Measurements from ENCODE around the gene SDK2. TPM values are rescaled to one million over a fixed set of nuclear protein-coding genes. Genes with fewer than 3 reads are reported as not detected.

The SDK2 gene
- polyA plus RNA-seq, 1 of the 3 experiments (the other 2 are of a cell fraction), result 0.02 TPM

DNA sequence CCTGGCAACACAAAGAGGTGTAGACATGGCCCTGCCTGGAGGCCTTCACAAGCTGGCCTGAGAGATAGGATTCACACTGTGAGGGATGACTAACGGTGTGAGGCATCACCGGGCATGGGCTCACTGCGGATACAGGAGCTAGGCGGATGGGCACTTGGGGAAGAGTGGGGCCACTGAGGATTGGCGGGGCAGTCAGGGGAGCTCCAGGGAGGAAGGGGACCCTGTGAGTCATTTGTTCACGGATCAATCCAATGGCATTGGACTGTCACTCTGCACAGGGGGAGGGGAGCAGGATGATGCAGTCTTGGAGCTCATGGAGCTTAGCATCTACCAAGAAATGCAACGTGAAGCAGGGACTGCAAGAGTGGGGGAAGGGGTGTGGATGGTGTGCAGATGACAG, 117.3 kb downstream of the SDK2 start:
- no peak overlapping the region for H3K4me2 ChIP-seq
- peaks cover 0 to 15% of the 10 kb centered on the region in 2 experiments; a peak in 1 of 4 replicates for H3K4me1 ChIP-seq (ENCODE audit: control insufficient read depth in 1 of 2, insufficient read depth in 2 of 2, low read depth in 1 of 2, low read length in 1 of 2)
- H4K20me1 ChIP-seq (ENCODE audit: insufficient read depth), result no peaks in the 10 kb centered on the region
- TF ChIP-seq FOXJ3 (CRISPR knock-in tag; IDR thresholded peaks at IDR 0.05) (no peak), CHD2 (IDR thresholded peaks at IDR 0.05; ENCODE audit: low read length, partially characterized antibody) (no peak), JUND (IDR thresholded peaks at IDR 0.05) (no peak), RCOR1 (IDR thresholded peaks at IDR 0.05; ENCODE audit: low read length) (no peak), FOXM1 (IDR thresholded peaks at IDR 0.05; ENCODE audit: low read depth) (no peak)
- TF ChIP-seq, protein P1, sequence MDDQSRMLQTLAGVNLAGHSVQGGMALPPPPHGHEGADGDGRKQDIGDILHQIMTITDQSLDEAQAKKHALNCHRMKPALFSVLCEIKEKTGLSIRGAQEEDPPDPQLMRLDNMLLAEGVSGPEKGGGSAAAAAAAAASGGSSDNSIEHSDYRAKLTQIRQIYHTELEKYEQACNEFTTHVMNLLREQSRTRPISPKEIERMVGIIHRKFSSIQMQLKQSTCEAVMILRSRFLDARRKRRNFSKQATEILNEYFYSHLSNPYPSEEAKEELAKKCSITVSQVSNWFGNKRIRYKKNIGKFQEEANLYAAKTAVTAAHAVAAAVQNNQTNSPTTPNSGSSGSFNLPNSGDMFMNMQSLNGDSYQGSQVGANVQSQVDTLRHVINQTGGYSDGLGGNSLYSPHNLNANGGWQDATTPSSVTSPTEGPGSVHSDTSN (IDR thresholded peaks at IDR 0.05), result no peak
- TF ChIP-seq, protein P2, sequence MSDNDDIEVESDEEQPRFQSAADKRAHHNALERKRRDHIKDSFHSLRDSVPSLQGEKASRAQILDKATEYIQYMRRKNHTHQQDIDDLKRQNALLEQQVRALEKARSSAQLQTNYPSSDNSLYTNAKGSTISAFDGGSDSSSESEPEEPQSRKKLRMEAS (IDR thresholded peaks at IDR 0.05; ENCODE audit: low read depth), result no peak
- TF ChIP-seq, protein P3, sequence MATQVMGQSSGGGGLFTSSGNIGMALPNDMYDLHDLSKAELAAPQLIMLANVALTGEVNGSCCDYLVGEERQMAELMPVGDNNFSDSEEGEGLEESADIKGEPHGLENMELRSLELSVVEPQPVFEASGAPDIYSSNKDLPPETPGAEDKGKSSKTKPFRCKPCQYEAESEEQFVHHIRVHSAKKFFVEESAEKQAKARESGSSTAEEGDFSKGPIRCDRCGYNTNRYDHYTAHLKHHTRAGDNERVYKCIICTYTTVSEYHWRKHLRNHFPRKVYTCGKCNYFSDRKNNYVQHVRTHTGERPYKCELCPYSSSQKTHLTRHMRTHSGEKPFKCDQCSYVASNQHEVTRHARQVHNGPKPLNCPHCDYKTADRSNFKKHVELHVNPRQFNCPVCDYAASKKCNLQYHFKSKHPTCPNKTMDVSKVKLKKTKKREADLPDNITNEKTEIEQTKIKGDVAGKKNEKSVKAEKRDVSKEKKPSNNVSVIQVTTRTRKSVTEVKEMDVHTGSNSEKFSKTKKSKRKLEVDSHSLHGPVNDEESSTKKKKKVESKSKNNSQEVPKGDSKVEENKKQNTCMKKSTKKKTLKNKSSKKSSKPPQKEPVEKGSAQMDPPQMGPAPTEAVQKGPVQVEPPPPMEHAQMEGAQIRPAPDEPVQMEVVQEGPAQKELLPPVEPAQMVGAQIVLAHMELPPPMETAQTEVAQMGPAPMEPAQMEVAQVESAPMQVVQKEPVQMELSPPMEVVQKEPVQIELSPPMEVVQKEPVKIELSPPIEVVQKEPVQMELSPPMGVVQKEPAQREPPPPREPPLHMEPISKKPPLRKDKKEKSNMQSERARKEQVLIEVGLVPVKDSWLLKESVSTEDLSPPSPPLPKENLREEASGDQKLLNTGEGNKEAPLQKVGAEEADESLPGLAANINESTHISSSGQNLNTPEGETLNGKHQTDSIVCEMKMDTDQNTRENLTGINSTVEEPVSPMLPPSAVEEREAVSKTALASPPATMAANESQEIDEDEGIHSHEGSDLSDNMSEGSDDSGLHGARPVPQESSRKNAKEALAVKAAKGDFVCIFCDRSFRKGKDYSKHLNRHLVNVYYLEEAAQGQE (IDR thresholded peaks at IDR 0.05; ENCODE audit: low read depth, low read length), result no peak
- POLR2A ChIA-PET, result no interaction called here
- H3K9ac ChIP-seq, result no peak overlapping the region
- H3K9me2 ChIP-seq, result no peaks in the 10 kb centered on the region
- H3K27ac ChIP-seq (ENCODE audit: low read depth in 2 of 2, low read length in 1 of 2), result no peak overlapping the region
- WGBS (ENCODE audit: low lambda C conversion rate), result 43% methylated on average over 7 of the region's 7 CpGs
- H3K27me3 ChIP-seq (ENCODE audit: insufficient read depth), result no peaks in the 10 kb centered on the region
- no peak for DNase-seq
- H3F3A ChIP-seq (replicated peaks; ENCODE audit: insufficient read depth), result no peaks in the 10 kb centered on the region
- H3K9me3 ChIP-seq, result no peaks in the 10 kb centered on the region
- no peak overlapping the region for H3K4me3 ChIP-seq (ENCODE audit: low read depth in 2 of 2, low read length in 1 of 2)
- CTCF ChIA-PET, result interaction anchor here (0.6 to 3.6 kb wide), 4 partner anchors 14 to 98 kb away, joined by 3 to 13 read pairs (median 5); no protein-coding TSS in a partner anchor
- H3K36me3 ChIP-seq (replicated peaks in 1 of 2; ENCODE audit: control insufficient read depth in 1 of 2, insufficient read depth in 2 of 2, low read length in 1 of 2), result no peaks in the 10 kb centered on the region
- no peak overlapping the region for H2AFZ ChIP-seq (ENCODE audit: low read depth)
- H3K79me2 ChIP-seq (ENCODE audit: insufficient read depth), result no peaks in the 10 kb centered on the region

DNA sequence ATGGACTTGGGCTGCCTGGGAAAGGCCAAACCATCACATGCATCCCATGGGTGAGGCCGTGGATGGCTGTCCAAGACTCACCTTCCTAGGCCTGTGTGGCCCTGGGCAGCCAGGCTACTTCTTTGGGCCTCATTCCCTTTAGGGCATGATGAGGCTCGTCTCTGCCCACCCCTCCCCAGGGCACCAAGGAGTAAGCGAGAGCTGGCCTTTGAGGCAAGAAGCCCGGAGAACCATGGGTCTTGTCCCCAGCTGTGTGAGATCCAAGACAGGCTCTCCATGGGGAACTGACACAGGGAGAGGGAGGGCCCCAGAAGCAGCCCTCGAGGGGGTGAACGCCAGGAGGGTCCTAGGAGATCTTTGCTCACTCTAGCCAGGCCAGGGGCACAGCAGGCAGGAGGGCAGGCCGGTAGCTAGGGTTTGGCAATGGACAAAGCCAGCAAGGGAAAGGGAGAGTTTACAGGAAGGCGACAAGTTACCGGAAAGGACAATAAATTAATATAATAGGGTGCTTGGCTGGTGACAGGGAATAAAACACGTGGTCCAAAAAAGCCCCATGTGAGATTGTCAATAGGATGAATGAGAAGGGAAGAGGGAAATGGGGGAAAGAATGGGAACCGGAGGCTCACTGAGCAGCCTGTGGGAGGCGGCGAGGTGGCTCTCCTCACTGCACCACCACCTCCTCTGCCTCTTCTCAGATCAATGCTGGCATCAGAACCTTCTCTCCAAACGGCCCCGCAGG, 119.1 kb downstream of the SDK2 start:
- Histone ChIP-seq H3K9me2 (no peaks in the 10 kb centered on the region), H3K27me3 (ENCODE audit: insufficient read depth) (no peaks in the 10 kb centered on the region), H3K36me3 (replicated peaks in 1 of 2; ENCODE audit: control insufficient read depth in 1 of 2, insufficient read depth in 2 of 2, low read length in 1 of 2) (no peaks in the 10 kb centered on the region), H3K4me1 (ENCODE audit: control insufficient read depth in 1 of 2, insufficient read depth in 2 of 2, low read depth in 1 of 2, low read length in 1 of 2) (no peaks in the 10 kb centered on the region; a peak in 1 of 4 replicates), H3F3A (replicated peaks; ENCODE audit: insufficient read depth) (no peaks in the 10 kb centered on the region), H3K4me3 (ENCODE audit: low read depth in 2 of 2, low read length in 1 of 2) (no peak overlapping the region), H3K4me2 (no peak overlapping the region), H3K79me2 (ENCODE audit: insufficient read depth) (no peaks in the 10 kb centered on the region), H3K9ac (no peak overlapping the region), H4K20me1 (ENCODE audit: insufficient read depth) (no peaks in the 10 kb centered on the region), H2AFZ (ENCODE audit: low read depth) (no peak overlapping the region), H3K9me3 (no peaks in the 10 kb centered on the region), H3K27ac (ENCODE audit: low read depth in 2 of 2, low read length in 1 of 2) (no peak overlapping the region)
- TF ChIP-seq MXI1 (IDR thresholded peaks at IDR 0.05; ENCODE audit: low read depth, low read length), result no peak
- CTCF ChIA-PET, result interaction anchor here (0.9 to 3.6 kb wide), 3 partner anchors 8 to 45 kb away, joined by 3 to 13 read pairs (median 3); no protein-coding TSS in a partner anchor
- no peak for DNase-seq
- 41% methylated on average over 13 of the region's 15 CpGs for WGBS (ENCODE audit: low lambda C conversion rate)
- POLR2A ChIA-PET, result no interaction called here
